HepG2 (cell line): ENCODE measurements around the gene BMP6. TPM values are rescaled to one million over a fixed set of nuclear protein-coding genes. Genes with fewer than 3 reads are reported as not detected.

Source experiments
- GABPB1 ChIP-seq: IDR thresholded peaks from 2 replicates; pipeline ENCODE4 v1.6.1; 2016; ENCODE audit warnings: mild to moderate bottlenecking, missing genetic modification reagents, moderate library complexity, missing compliant biosample characterization
- HMG20A ChIP-seq: IDR thresholded peaks from 2 replicates; pipeline ENCODE4 v1.6.1; 2016; ENCODE audit warnings: borderline replicate concordance
- HNF1A ChIP-seq, 2 experiments: sonication (generic) in 1 of 2; formaldehyde crosslinking in 1 of 2; IDR thresholded peaks; 2 replicates each; pipeline versions ENCODE4 v1.4.0 to v1.6.1; 2016 to 2020; ENCODE audit warnings: borderline replicate concordance in 1 of 2, low read depth in 1 of 2, mild to moderate bottlenecking in 1 of 2, missing genetic modification reagents in 1 of 2
- ISX ChIP-seq: sonication (generic); formaldehyde crosslinking; conservative IDR thresholded peaks from 2 replicates; pipeline ENCODE4 v1.5.0; 2020; ENCODE audit warnings: missing genetic modification reagents
- MLXIP ChIP-seq: sonication (generic); formaldehyde crosslinking; IDR thresholded peaks from 2 replicates; pipeline ENCODE4 v1.9.0; 2021; ENCODE audit warnings: missing genetic modification reagents, borderline replicate concordance
- NR2C2 ChIP-seq: sonication (generic); formaldehyde crosslinking; IDR thresholded peaks from 2 replicates; pipeline ENCODE4 v1.4.0; 2020; ENCODE audit warnings: missing genetic modification reagents, mild to moderate bottlenecking, moderate library complexity, borderline replicate concordance
- NR2F2 ChIP-seq: IDR thresholded peaks from 2 replicates; pipeline ENCODE4 v1.6.1; 2012; ENCODE audit warnings: low read depth, inconsistent platforms, borderline replicate concordance
- SPEN ChIP-seq: sonication (generic); formaldehyde crosslinking; IDR thresholded peaks from 2 replicates; pipeline ENCODE4 v1.5.1; 2020; ENCODE audit warnings: low read depth, mild to moderate bottlenecking, missing genetic modification reagents
- TEF ChIP-seq: sonication (generic); formaldehyde crosslinking; IDR thresholded peaks from 2 replicates; pipeline ENCODE4 v1.5.0; 2020; ENCODE audit warnings: missing genetic modification reagents
- ZBED4 ChIP-seq: sonication (generic); formaldehyde crosslinking; IDR thresholded peaks from 2 replicates; pipeline ENCODE4 v1.4.0; 2020; ENCODE audit warnings: missing genetic modification reagents, borderline replicate concordance
- ZFP62 ChIP-seq: sonication (generic); formaldehyde crosslinking; IDR thresholded peaks from 2 replicates; pipeline ENCODE4 v1.4.0; 2020; ENCODE audit warnings: missing genetic modification reagents
- ZNF3 ChIP-seq: IDR thresholded peaks from 2 replicates; pipeline ENCODE4 v1.7.0; 2017; ENCODE audit warnings: inconsistent platforms
- ZNF329 ChIP-seq: sonication (generic); formaldehyde crosslinking; IDR thresholded peaks from 2 replicates; pipeline ENCODE4 v1.9.0; 2021; ENCODE audit warnings: low read depth, mild to moderate bottlenecking, missing genetic modification reagents
- ZNF430 ChIP-seq: sonication (generic); formaldehyde crosslinking; IDR thresholded peaks from 2 replicates; pipeline ENCODE4 v1.9.0; 2021; ENCODE audit warnings: mild to moderate bottlenecking, missing genetic modification reagents
- ZNF556 ChIP-seq: sonication (generic); formaldehyde crosslinking; IDR thresholded peaks from 2 replicates; pipeline ENCODE4 v1.4.0; 2020; ENCODE audit warnings: mild to moderate bottlenecking, missing genetic modification reagents, borderline replicate concordance
- ZNF713 ChIP-seq: sonication (generic); formaldehyde crosslinking; IDR thresholded peaks from 2 replicates; pipeline ENCODE4 v1.4.0; 2020; ENCODE audit warnings: mild to moderate bottlenecking, missing genetic modification reagents
- polyA plus RNA-seq, 8 experiments: library from polyadenylated mRNA; depleted of rRNA in 3 of 8; stranded (reverse) in 7 of 8; unstranded in 1 of 8; fragments of >200 nt; fragmentation: Illumina TruSeq in 4 of 8; extraction: Trizol in 4 of 8; gene quantifications; 2 replicates each; pipeline versions ENCODE4 v1.2.1 to v1.2.3, GENCODE V29; 2011 to 2016; ENCODE audit warnings: low read depth in 4 of 8, missing spikeins in 1 of 8, mixed read lengths in 1 of 8; ENCODE audit not compliant: insufficient read depth in 1 of 8
- total RNA-seq, 5 experiments: library from RNA; depleted of rRNA; stranded (reverse); fragments of >200 nt; fragmentation: Illumina TruSeq; extraction: Trizol; gene quantifications; 2 replicates each; pipeline ENCODE4 v1.2.3, GENCODE V29; 2016; ENCODE audit warnings: low read depth in 1 of 5

The BMP6 gene
- total and polyA plus RNA-seq, 2 of the 13 experiments (the other 11 are each of a cell fraction or from before 2014, with no cell fraction given) = 0.09 to 0.18 TPM

GRCh38 chr6:7725849-7726415, at the start of gene BMP6 (continued):
- TF ChIP-seq MLXIP (CRISPR knock-in tag) (no peak), SPEN (CRISPR knock-in tag) (no peak), GABPB1 (peak; percentile 42; the same call in 1 of the 2 replicates), ZNF713 (CRISPR knock-in tag) (no peak), ZFP62 (no peak), NR2C2 (CRISPR knock-in tag) (no peak), ZBED4 (CRISPR knock-in tag) (no peak), ZNF556 (CRISPR knock-in tag) (no peak), TEF (CRISPR knock-in tag) (no peak), HNF1A (IDR thresholded peaks at IDR 0.05; ENCODE audit: low read depth) (no peak), HNF1A (CRISPR knock-in tag; IDR thresholded peaks at IDR 0.05; ENCODE audit: borderline replicate concordance) (no peak), NR2F2 (no peak), ZNF329 (CRISPR knock-in tag) (no peak), ISX (no peak), HMG20A (CRISPR knock-in tag) (no peak), ZNF3 (CRISPR knock-in tag) (no peak), ZNF430 (no peak)
